IMR-90 (cell line): Measurements from ENCODE around the gene GAPDH. TPM values are rescaled to one million over a fixed set of nuclear protein-coding genes. Genes with fewer than 3 reads are reported as not detected.
A peak's percentile ranks its signal among the peaks of the same experiment; 100 is the strongest.

ENCODE experiments used
- ATAC-seq: fragments of 200-7000 bp; cut with Tn5 transposase; 2 replicates; pipeline ENCODE4 v1.9.1; 2020; ENCODE audit warnings: low read depth, mild to moderate bottlenecking, moderate library complexity
- BruUV-seq: library from RNA; stranded (reverse); fragments of 400-500 nt; replicated peaks from 2 replicates; lab custom pipeline; 2021; lab: Mats Ljungman, UMichigan
- CTCF ChIA-PET: fragments of 300-600 bp; formaldehyde crosslinking; extraction: SDS; loops from one replicate; lab custom pipeline; 2021; ENCODE audit warnings: antibody characterized with exemption; lab: Yijun Ruan, JAX
- POLR2A ChIA-PET: fragments of 300-600 bp; sonication (Branson Sonifier 250); formaldehyde crosslinking; loops from one replicate; lab custom pipeline; 2022; ENCODE audit warnings: antibody characterized with exemption; ENCODE audit not compliant: unreplicated experiment; lab: Charles Lee
- DNase-seq: peaks from one replicate; pipeline ENCODE4 v3.0.0; 2013
- H2AFZ ChIP-seq: replicated peaks from 2 replicates; pipeline ENCODE3; 2013; ENCODE audit warnings: low read length, mild to moderate bottlenecking; ENCODE audit not compliant: poor library complexity
- H2AK5ac ChIP-seq: 2 replicates; pipeline ENCODE4 v1.6.1; 2013; ENCODE audit warnings: low read depth, low read length, inconsistent platforms
- H2AK9ac ChIP-seq: replicated peaks from 2 replicates; pipeline ENCODE3; 2013; ENCODE audit warnings: mild to moderate bottlenecking, low read depth, low read length, moderate library complexity; ENCODE audit not compliant: poor library complexity
- H2BK120ac ChIP-seq: 2 replicates; pipeline ENCODE4 v1.6.1; 2013; ENCODE audit warnings: low read depth, low read length, inconsistent platforms
- H2BK15ac ChIP-seq: 3 replicates; pipeline ENCODE4 v1.6.1; 2013; ENCODE audit warnings: low read depth, low read length, inconsistent platforms
- H2BK20ac ChIP-seq: 2 replicates; pipeline ENCODE4 v1.6.1; 2013; ENCODE audit warnings: low read depth, mild to moderate bottlenecking, inconsistent platforms, low read length, moderate library complexity
- H2BK5ac ChIP-seq: 2 replicates; pipeline ENCODE4 v1.6.1; 2013; ENCODE audit warnings: mild to moderate bottlenecking, low read depth, low read length, inconsistent platforms; ENCODE audit not compliant: poor library complexity, severe bottlenecking
- H3K14ac ChIP-seq: replicated peaks from 2 replicates; pipeline ENCODE4 v1.6.1; 2013; ENCODE audit warnings: low read depth, low read length, inconsistent platforms
- H3K18ac ChIP-seq: 2 replicates; pipeline ENCODE4 v1.6.1; 2013; ENCODE audit warnings: low read depth, low read length, control low read depth
- H3K23ac ChIP-seq: 2 replicates; pipeline ENCODE4 v1.6.1; 2013; ENCODE audit warnings: low read depth, low read length, inconsistent platforms
- H3K27ac ChIP-seq: 2 replicates; pipeline ENCODE4 v1.5.1; 2013; ENCODE audit warnings: mild to moderate bottlenecking, control low read depth, low read length; ENCODE audit not compliant: insufficient read depth
- H3K27me3 ChIP-seq: 2 replicates; pipeline ENCODE4 v1.6.1; 2013; ENCODE audit warnings: low read length; ENCODE audit not compliant: control insufficient read depth, insufficient read depth
- H3K36me3 ChIP-seq: 2 replicates; pipeline ENCODE4 v1.6.1; 2013; ENCODE audit warnings: low read length, mixed read lengths; ENCODE audit not compliant: control insufficient read depth, insufficient read depth
- H3K4ac ChIP-seq: 2 replicates; pipeline ENCODE4 v1.6.1; 2013; ENCODE audit warnings: low read depth, low read length, inconsistent platforms
- H3K4me1 ChIP-seq: 2 replicates; pipeline ENCODE4 v1.6.1; 2013; ENCODE audit warnings: low read length, mixed read lengths; ENCODE audit not compliant: control insufficient read depth, insufficient read depth
- H3K4me2 ChIP-seq: 2 replicates; pipeline ENCODE4 v1.6.1; 2013; ENCODE audit warnings: low read depth, mild to moderate bottlenecking, control low read depth, low read length, moderate library complexity
- H3K4me3 ChIP-seq: 2 replicates; pipeline ENCODE4 v1.5.1; 2013; ENCODE audit warnings: low read depth, mild to moderate bottlenecking, control low read depth, low read length, moderate library complexity; ENCODE audit not compliant: insufficient read depth
- H3K56ac ChIP-seq: 2 replicates; pipeline ENCODE4 v1.6.1; 2013; ENCODE audit warnings: low read length, inconsistent platforms; ENCODE audit not compliant: insufficient read depth; ENCODE audit errors: extremely low read depth
- H3K79me1 ChIP-seq, 2 experiments: 2 replicates each; pipeline ENCODE4 v1.6.1; 2013; ENCODE audit warnings: low read length in 2 of 2, inconsistent platforms in 1 of 2, low read depth in 1 of 2
- H3K9ac ChIP-seq: 2 replicates; pipeline ENCODE4 v1.6.1; 2013; ENCODE audit warnings: low read depth, low read length, control low read depth
- H3K9me1 ChIP-seq: 2 replicates; pipeline ENCODE4 v1.6.1; 2013; ENCODE audit warnings: low read length, inconsistent platforms; ENCODE audit not compliant: insufficient read depth
- H3K9me3 ChIP-seq: 2 replicates; pipeline ENCODE4 v1.6.1; 2013; ENCODE audit warnings: low read length; ENCODE audit not compliant: control insufficient read depth, insufficient read depth
- H4K20me1 ChIP-seq: 2 replicates; pipeline ENCODE4 v1.6.1; 2013; ENCODE audit warnings: low read length, inconsistent platforms; ENCODE audit not compliant: insufficient read depth
- H4K5ac ChIP-seq: 2 replicates; pipeline ENCODE4 v1.6.1; 2013; ENCODE audit warnings: mild to moderate bottlenecking, low read depth, low read length, control low read depth
- H4K8ac ChIP-seq, 2 experiments: 2 replicates each; pipeline ENCODE4 v1.6.1; 2013; ENCODE audit warnings: low read depth in 2 of 2, low read length in 2 of 2, control low read depth in 1 of 2, inconsistent platforms in 1 of 2
- H4K91ac ChIP-seq: 2 replicates; pipeline ENCODE4 v1.6.1; 2013; ENCODE audit warnings: low read depth, low read length, inconsistent platforms; ENCODE audit not compliant: insufficient read depth
- FOS ChIP-seq: fragments of 150-350 bp; IDR thresholded peaks from 2 replicates; pipeline ENCODE4 v1.6.1; 2016; ENCODE audit warnings: low read depth, low read length
- MAFK ChIP-seq: IDR thresholded peaks from 2 replicates; pipeline ENCODE4 v1.6.1; 2012; ENCODE audit warnings: low read depth, low read length, improper control_type of control experiment
- MAZ ChIP-seq: IDR thresholded peaks from 2 replicates; pipeline ENCODE4 v1.6.1; 2012; ENCODE audit warnings: low read depth, mild to moderate bottlenecking, low read length, improper control_type of control experiment, moderate library complexity, borderline replicate concordance
- POLR2A ChIP-seq: IDR thresholded peaks from 2 replicates; pipeline ENCODE4 v1.6.1; 2012; ENCODE audit warnings: mild to moderate bottlenecking, low read depth, low read length
- WGBS, 2 experiments: methylation state at CpG; one replicate each; pipeline versions ENCODE4 v1.1.5 to v1.1.7; 2013; ENCODE audit warnings: missing lambda C conversion rate in 2 of 2; ENCODE audit not compliant: insufficient read length in 1 of 2; ENCODE audit errors: extremely low coverage in 2 of 2; 5-methylcytosine and 5-hydroxymethylcytosine counted together
- dilution Hi-C: fragments of 300-500 bp; cut with HindIII; formaldehyde crosslinking; loops from one replicate; pipeline ENCODE4 v1.14.3; 2018; ENCODE audit warnings: low sequenced_read_pairs; ENCODE audit not compliant: unreplicated experiment
- in situ Hi-C: fragments of 300-500 bp; cut with MboI; formaldehyde crosslinking; loops from 3 replicates; pipeline ENCODE4 v1.14.3; 2019; ENCODE audit warnings: low sequenced_read_pairs, inconsistent platforms, mixed read lengths
- intact Hi-C: fragments of 100-400 bp; cut with micrococcal nuclease; formaldehyde crosslinking; loops from 2 replicates; pipeline ENCODE4 v1.10.0; 2022
- polyA plus RNA-seq, 3 experiments: library from polyadenylated mRNA; depleted of rRNA; stranded (reverse); fragments of >200 nt; gene quantifications; 2 replicates each; pipeline ENCODE4 v1.2.3, GENCODE V29; 2012; ENCODE audit warnings: low replicate concordance in 1 of 3
- total RNA-seq: library from RNA; depleted of rRNA; stranded (reverse); fragments of >200 nt; gene quantifications from 2 replicates; pipeline ENCODE4 v1.2.3, GENCODE V29; 2012

GAPDH gene
- total and polyA plus RNA-seq, 2 of the 4 experiments (the other 2 are of a cell fraction), result 12,939 to 21,893 TPM

- H3K4me1 ChIP-seq, result peaks cover 44% of the 10 kb centered on the region
- H4K8ac ChIP-seq, result peak overlapping the region; percentile 83 to 99
- H4K20me1 ChIP-seq, result peaks cover 10% of the 10 kb centered on the region; the same call in 1 of the 2 replicates
- dilution Hi-C loops (no loop called here), intact Hi-C loops (loop anchor here (1.0 kb wide), 1 partner anchor 8 kb away; no protein-coding TSS in a partner anchor), in situ Hi-C loops (loop anchor here (10.0 kb wide), 1 partner anchor 213 kb away; no protein-coding TSS in a partner anchor)
- peak overlapping the region; percentile 54 for H3K9ac ChIP-seq
- ChIA-PET POLR2A (interaction anchor here (0.7 to 0.9 kb wide), 2 partner anchors 10 to 14 kb away, joined by 4 to 11 read pairs; partner anchors contain the start of gene GAPDH), CTCF (interaction anchor here (0.8 kb wide), 1 partner anchor 124 kb away, joined by 3 read pairs; no protein-coding TSS in a partner anchor)
- peak overlapping the region; percentile 100 for H2AK9ac ChIP-seq
- ATAC-seq, result peak; percentile 69
- H3K4me3 ChIP-seq, result peak overlapping the region; percentile 32
- H3K23ac ChIP-seq, result peak overlapping the region; percentile 98
- peak overlapping the region; percentile 94 for H3K56ac ChIP-seq
- peak overlapping the region; percentile 95 for H4K91ac ChIP-seq
- H3K9me3 ChIP-seq, result no peaks in the 10 kb centered on the region
- peak overlapping the region; percentile 84 for H2AFZ ChIP-seq
- H3K18ac ChIP-seq, result peak overlapping the region; percentile 99
- peak overlapping the region; percentile 99 for H2BK5ac ChIP-seq
- no peaks in the 10 kb centered on the region for H3K27me3 ChIP-seq
- peaks cover 26% of the 10 kb centered on the region for H3K9me1 ChIP-seq
- H2BK15ac ChIP-seq, result peak overlapping the region; percentile 97; the same call in 2 of the 3 replicates
- no CpG with 5 or more reads among the region's 9 CpGs for WGBS, 2 experiments
- peak overlapping the region; percentile 97 for H2BK20ac ChIP-seq
- H2BK120ac ChIP-seq, result peak overlapping the region; percentile 92
- TF ChIP-seq POLR2A, result no peak
- peak; percentile 71 for TF ChIP-seq FOS
- TF ChIP-seq MAZ, result peak; percentile 58
- TF ChIP-seq MAFK, result no peak
- H3K27ac ChIP-seq, result peak overlapping the region; percentile 100
- peak overlapping the region; percentile 98 for H4K5ac ChIP-seq
- BruUV-seq, result TSS peak; percentile 42
- peak; percentile 89 for DNase-seq
- peak overlapping the region; percentile 72 for H3K4me2 ChIP-seq
- H3K4ac ChIP-seq, result peak overlapping the region; percentile 99
- H3K14ac ChIP-seq, result peak overlapping the region; percentile 99
- peak overlapping the region; percentile 100 for H2AK5ac ChIP-seq
- peaks cover 26% of the 10 kb centered on the region for H3K36me3 ChIP-seq
- H3K79me1 ChIP-seq, result peaks cover 25 to 78% of the 10 kb centered on the region in 2 experiments
These were observed 13.7 kb downstream of the GAPDH start for GRCh38 chr12:6547987-6548386.
